Neural progenitor cell (in vitro differentiated cells): ENCODE data around the gene HES3.

Source experiments
- EZH2 ChIP-seq: fragments of 200-600 bp; sonication (generic); IDR thresholded peaks from 2 replicates; pipeline ENCODE4 v1.6.1; 2017; ENCODE audit warnings: antibody characterized with exemption, mild to moderate bottlenecking, moderate library complexity
- EZH2phosphoT487 ChIP-seq: fragments of 200-600 bp; sonication (generic); IDR thresholded peaks from 2 replicates; pipeline ENCODE4 v1.6.1; 2017; ENCODE audit warnings: antibody characterized with exemption
- TF ChIP-seq, protein P1 (sequence below): fragments of 200-600 bp; sonication (generic); IDR thresholded peaks from 2 replicates; pipeline ENCODE4 v1.5.1; 2017; ENCODE audit warnings: antibody characterized with exemption, mild to moderate bottlenecking

DNA sequence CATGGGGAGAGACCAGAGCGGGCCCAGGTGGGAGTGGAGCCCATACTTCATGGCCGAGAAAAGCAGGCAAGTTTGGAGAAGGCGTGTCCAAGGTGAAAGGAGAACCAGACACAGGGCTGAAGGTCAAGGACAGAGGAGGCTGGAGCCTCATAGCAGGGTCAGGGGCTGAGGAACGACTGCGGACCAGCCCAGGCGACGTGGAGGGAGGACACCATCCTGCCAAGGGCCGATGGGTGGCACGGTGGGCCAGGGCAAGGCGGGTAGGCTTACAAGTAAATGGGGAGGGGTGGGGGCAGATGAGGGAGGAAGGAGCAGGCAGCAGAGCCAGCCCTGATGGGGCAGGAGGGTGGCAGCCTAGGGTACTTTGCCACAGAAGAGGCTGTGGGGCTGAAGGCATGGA is 35.1 kb downstream of the HES3 start:
- TF ChIP-seq, protein P1, sequence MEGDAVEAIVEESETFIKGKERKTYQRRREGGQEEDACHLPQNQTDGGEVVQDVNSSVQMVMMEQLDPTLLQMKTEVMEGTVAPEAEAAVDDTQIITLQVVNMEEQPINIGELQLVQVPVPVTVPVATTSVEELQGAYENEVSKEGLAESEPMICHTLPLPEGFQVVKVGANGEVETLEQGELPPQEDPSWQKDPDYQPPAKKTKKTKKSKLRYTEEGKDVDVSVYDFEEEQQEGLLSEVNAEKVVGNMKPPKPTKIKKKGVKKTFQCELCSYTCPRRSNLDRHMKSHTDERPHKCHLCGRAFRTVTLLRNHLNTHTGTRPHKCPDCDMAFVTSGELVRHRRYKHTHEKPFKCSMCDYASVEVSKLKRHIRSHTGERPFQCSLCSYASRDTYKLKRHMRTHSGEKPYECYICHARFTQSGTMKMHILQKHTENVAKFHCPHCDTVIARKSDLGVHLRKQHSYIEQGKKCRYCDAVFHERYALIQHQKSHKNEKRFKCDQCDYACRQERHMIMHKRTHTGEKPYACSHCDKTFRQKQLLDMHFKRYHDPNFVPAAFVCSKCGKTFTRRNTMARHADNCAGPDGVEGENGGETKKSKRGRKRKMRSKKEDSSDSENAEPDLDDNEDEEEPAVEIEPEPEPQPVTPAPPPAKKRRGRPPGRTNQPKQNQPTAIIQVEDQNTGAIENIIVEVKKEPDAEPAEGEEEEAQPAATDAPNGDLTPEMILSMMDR, result no peak
- no peak for TF ChIP-seq EZH2
- no peak for TF ChIP-seq EZH2phosphoT487
